ENCODE results near the gene DLL1.

DNA sequence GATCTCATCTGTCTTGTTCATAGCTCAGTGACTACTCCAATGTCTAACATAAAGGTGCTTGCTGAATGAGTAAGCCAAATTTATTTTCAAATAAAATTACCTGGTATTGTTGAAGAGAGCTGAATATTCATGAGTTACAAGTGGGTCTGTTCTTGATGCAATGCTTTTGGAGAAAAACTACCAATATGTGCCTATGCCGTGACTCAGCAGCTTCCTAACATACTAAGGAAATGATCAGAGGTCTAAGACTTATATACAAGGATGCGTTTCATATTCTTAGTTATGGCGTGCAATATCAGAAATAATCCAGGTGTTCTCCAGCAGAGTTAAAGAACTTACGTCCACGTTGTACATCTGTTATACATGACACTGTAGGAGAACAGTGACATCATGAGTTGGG lies 20.8 kb upstream of the DLL1 start:
- TF ChIP-seq, protein P1, sequence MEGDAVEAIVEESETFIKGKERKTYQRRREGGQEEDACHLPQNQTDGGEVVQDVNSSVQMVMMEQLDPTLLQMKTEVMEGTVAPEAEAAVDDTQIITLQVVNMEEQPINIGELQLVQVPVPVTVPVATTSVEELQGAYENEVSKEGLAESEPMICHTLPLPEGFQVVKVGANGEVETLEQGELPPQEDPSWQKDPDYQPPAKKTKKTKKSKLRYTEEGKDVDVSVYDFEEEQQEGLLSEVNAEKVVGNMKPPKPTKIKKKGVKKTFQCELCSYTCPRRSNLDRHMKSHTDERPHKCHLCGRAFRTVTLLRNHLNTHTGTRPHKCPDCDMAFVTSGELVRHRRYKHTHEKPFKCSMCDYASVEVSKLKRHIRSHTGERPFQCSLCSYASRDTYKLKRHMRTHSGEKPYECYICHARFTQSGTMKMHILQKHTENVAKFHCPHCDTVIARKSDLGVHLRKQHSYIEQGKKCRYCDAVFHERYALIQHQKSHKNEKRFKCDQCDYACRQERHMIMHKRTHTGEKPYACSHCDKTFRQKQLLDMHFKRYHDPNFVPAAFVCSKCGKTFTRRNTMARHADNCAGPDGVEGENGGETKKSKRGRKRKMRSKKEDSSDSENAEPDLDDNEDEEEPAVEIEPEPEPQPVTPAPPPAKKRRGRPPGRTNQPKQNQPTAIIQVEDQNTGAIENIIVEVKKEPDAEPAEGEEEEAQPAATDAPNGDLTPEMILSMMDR (IDR thresholded peaks at IDR 0.05) = no peak
- TF ChIP-seq POLR2A (IDR thresholded peaks at IDR 0.05) = no peak
